Endothelial cell of umbilical vein (primary cell): Measurements from ENCODE around the gene SCN3B. TPM values are rescaled to one million over a fixed set of nuclear protein-coding genes. Genes with fewer than 3 reads are reported as not detected.

ENCODE experiments used
- BruUV-seq: library from RNA; stranded (reverse); fragments of 400-500 nt; replicated peaks from 2 replicates; lab custom pipeline; 2021; lab: Mats Ljungman, UMichigan
- CTCF ChIA-PET: fragments of 300-600, 350-600 bp; sonication (Branson Sonifier 250); formaldehyde crosslinking; loops from one replicate; lab custom pipeline; 2021; ENCODE audit warnings: antibody characterized with exemption, inconsistent platforms; lab: Charles Lee
- POLR2A ChIA-PET: fragments of 300-600, 350-600 bp; sonication (Branson Sonifier 250); formaldehyde crosslinking; loops from one replicate; lab custom pipeline; 2021; ENCODE audit warnings: antibody characterized with exemption, inconsistent platforms; lab: Charles Lee
- DNase-seq: peaks from one replicate; pipeline ENCODE4 v3.0.0-alpha.2; 2011; ENCODE audit warnings: low read depth, low spot score
- FAIRE-seq: peaks from 2 replicates; lab custom pipeline; 2011; peaks lifted over from hg19 to GRCh38; lab: Jason Lieb, UNC
- H2AFZ ChIP-seq: 2 replicates; pipeline ENCODE4 v1.6.0; 2012; ENCODE audit warnings: low read depth, low read length, control low read depth, inconsistent platforms
- H3K27ac ChIP-seq: 2 replicates; pipeline ENCODE4 v1.5.1; 2011; ENCODE audit warnings: low read depth, mild to moderate bottlenecking, control low read depth, low read length, moderate library complexity; ENCODE audit not compliant: insufficient read depth
- H3K27me3 ChIP-seq, 2 experiments: 2 replicates each; pipeline versions ENCODE4 v1.6.0 to v1.6.1; 2011; ENCODE audit warnings: low read length in 2 of 2, mixed read lengths in 1 of 2; ENCODE audit not compliant: control insufficient read depth in 2 of 2, insufficient read depth in 2 of 2
- H3K36me3 ChIP-seq, 2 experiments: 2 replicates in 1 of 2; 3 replicates in 1 of 2; pipeline ENCODE4 v1.5.1; 2011; ENCODE audit warnings: low read length in 2 of 2, mild to moderate bottlenecking in 1 of 2, moderate library complexity in 1 of 2; ENCODE audit not compliant: control insufficient read depth in 2 of 2, insufficient read depth in 2 of 2; ENCODE audit errors: extremely low read depth in 1 of 2
- H3K4me1 ChIP-seq: 3 replicates; pipeline ENCODE4 v1.5.1; 2011; ENCODE audit warnings: mild to moderate bottlenecking, low read length; ENCODE audit not compliant: control insufficient read depth, insufficient read depth; ENCODE audit errors: extremely low read depth
- H3K4me2 ChIP-seq: 2 replicates; pipeline ENCODE4 v1.6.1; 2011; ENCODE audit warnings: low read length, control low read depth, mixed read lengths; ENCODE audit not compliant: insufficient read depth
- H3K4me3 ChIP-seq, 3 experiments: fragments of 200-600 bp in 1 of 3; sonication (generic), shearing (Covaris generic) in 1 of 3; replicated peaks in 1 of 3; 2 replicates each; pipeline ENCODE4 v1.5.1; 2011 to 2016; ENCODE audit warnings: control low read depth in 3 of 3, low read length in 3 of 3, mild to moderate bottlenecking in 2 of 3, inconsistent platforms in 1 of 3, low read depth in 1 of 3, moderate library complexity in 1 of 3; ENCODE audit not compliant: insufficient read depth in 1 of 3
- H3K79me2 ChIP-seq: 2 replicates; pipeline ENCODE4 v1.6.0; 2012; ENCODE audit warnings: low read length, inconsistent platforms; ENCODE audit not compliant: control insufficient read depth, insufficient read depth
- H3K9ac ChIP-seq: replicated peaks from 2 replicates; pipeline ENCODE3; 2011; ENCODE audit warnings: low read length, control low read depth; ENCODE audit not compliant: insufficient read depth; ENCODE audit errors: extremely low read depth
- H3K9me1 ChIP-seq: replicated peaks from 3 replicates; pipeline ENCODE4 v1.6.0; 2011; ENCODE audit warnings: mild to moderate bottlenecking, low read length; ENCODE audit not compliant: control insufficient read depth, insufficient read depth; ENCODE audit errors: extremely low read depth
- H3K9me3 ChIP-seq: replicated peaks from 2 replicates; pipeline ENCODE4 v1.5.1; 2012; ENCODE audit warnings: low read length, inconsistent platforms; ENCODE audit not compliant: control insufficient read depth, insufficient read depth
- H4K20me1 ChIP-seq: replicated peaks from 2 replicates; pipeline ENCODE3; 2011; ENCODE audit warnings: mild to moderate bottlenecking, low read length; ENCODE audit not compliant: control insufficient read depth, insufficient read depth; ENCODE audit errors: extremely low read depth
- CTCF ChIP-seq, 2 donors: IDR thresholded peaks; 1 replicate in 1 of 2; 2 replicates in 1 of 2; pipeline ENCODE4 v1.5.1; 2011; ENCODE audit warnings: low read length in 2 of 2, mild to moderate bottlenecking in 2 of 2, moderate library complexity in 2 of 2, control low read depth in 1 of 2, inconsistent platforms in 1 of 2, low read depth in 1 of 2; ENCODE audit not compliant: insufficient read depth in 1 of 2; ENCODE audit errors: extremely low read depth in 1 of 2
- EZH2 ChIP-seq: IDR thresholded peaks from 2 replicates; pipeline ENCODE4 v1.6.1; 2012; ENCODE audit warnings: borderline replicate concordance, low read depth, mild to moderate bottlenecking, moderate library complexity, low read length, inconsistent platforms; ENCODE audit not compliant: severe bottlenecking
- JUN ChIP-seq: IDR thresholded peaks from 2 replicates; pipeline ENCODE4 v1.6.1; 2011; ENCODE audit warnings: borderline replicate concordance, low read depth; ENCODE audit not compliant: insufficient read length, insufficient read depth
- MAX ChIP-seq: IDR thresholded peaks from 2 replicates; pipeline ENCODE4 v1.6.1; 2011; ENCODE audit not compliant: insufficient read depth, insufficient read length
- dilution Hi-C: fragments of 300-500 bp; cut with MboI; formaldehyde crosslinking; loops from one replicate; pipeline ENCODE4 v1.15.0; 2019; ENCODE audit warnings: low sequenced_read_pairs; ENCODE audit not compliant: extremely low pct_ligation_motif_present
- intact Hi-C: fragments of 100-400 bp; cut with micrococcal nuclease; formaldehyde crosslinking; loops from one replicate; pipeline ENCODE4 v1.10.0; 2022
- polyA plus RNA-seq, 4 experiments: library from polyadenylated mRNA; depleted of rRNA in 3 of 4; stranded (reverse) in 3 of 4; unstranded in 1 of 4; fragments of >200 nt; gene quantifications; 2 replicates each; pipeline versions ENCODE4 v1.2.1 to v1.2.3, GENCODE V29; 2011 to 2012; ENCODE audit warnings: missing spikeins in 1 of 4
- total RNA-seq: library from RNA; stranded (reverse); gene quantifications from 2 replicates; pipeline ENCODE4 v1.2.3, GENCODE V29; 2021

The SCN3B gene
- total and polyA plus RNA-seq, 2 donors (not counting 3 experiments of a cell fraction or from before 2014, with no cell fraction given): 0.72 to 1.4 TPM

GRCh38 chr11:123641495-123641840 lies 13.0 kb downstream of the SCN3B start:
- BruUV-seq: no TSS peak
- H3K4me3 ChIP-seq: no peak overlapping the region
- H3K9ac ChIP-seq: no peak overlapping the region
- TF ChIP-seq JUN (no peak), CTCF (IDR thresholded peaks at IDR 0.05; ENCODE audit: extremely low read depth in 1 of 2, insufficient read depth in 1 of 2, low read depth in 1 of 2, low read length in 2 of 2) (no peak), EZH2 (no peak), MAX (no peak)
- no peaks in the 10 kb centered on the region for H3K36me3 ChIP-seq
- no peak overlapping the region for H2AFZ ChIP-seq
- FAIRE-seq (no peak), DNase-seq (no peak)
- intact Hi-C loops (loop anchor here (1.0 kb wide), 4 partner anchors 61 to 554 kb away; no protein-coding TSS in a partner anchor), dilution Hi-C loops (no loop called here)
- no peaks in the 10 kb centered on the region for H3K27me3 ChIP-seq
- H3K4me1 ChIP-seq: no peaks in the 10 kb centered on the region
- no peak overlapping the region for H3K27ac ChIP-seq
- ChIA-PET CTCF (interaction anchor here (0.6 to 10.3 kb wide), 7 partner anchors 11 to 79 kb away, joined by 3 to 302 read pairs (median 13); partner anchors contain the start of gene SCN3B), POLR2A (no interaction called here)
- H3K9me3 ChIP-seq: no peaks in the 10 kb centered on the region
- no peaks in the 10 kb centered on the region for H3K79me2 ChIP-seq
- no peak overlapping the region for H3K4me2 ChIP-seq
- no peaks in the 10 kb centered on the region for H3K9me1 ChIP-seq
- no peaks in the 10 kb centered on the region for H4K20me1 ChIP-seq
